ENCODE measurements around the gene SH3BP4. TPM values are rescaled to one million over a fixed set of nuclear protein-coding genes. Genes with fewer than 3 reads are reported as not detected.

The SH3BP4 gene
- total and polyA plus RNA-seq, 2 donors (not counting 1 experiment from before 2014, with no cell fraction given) = 1.00 to 1.3 TPM

DNA sequence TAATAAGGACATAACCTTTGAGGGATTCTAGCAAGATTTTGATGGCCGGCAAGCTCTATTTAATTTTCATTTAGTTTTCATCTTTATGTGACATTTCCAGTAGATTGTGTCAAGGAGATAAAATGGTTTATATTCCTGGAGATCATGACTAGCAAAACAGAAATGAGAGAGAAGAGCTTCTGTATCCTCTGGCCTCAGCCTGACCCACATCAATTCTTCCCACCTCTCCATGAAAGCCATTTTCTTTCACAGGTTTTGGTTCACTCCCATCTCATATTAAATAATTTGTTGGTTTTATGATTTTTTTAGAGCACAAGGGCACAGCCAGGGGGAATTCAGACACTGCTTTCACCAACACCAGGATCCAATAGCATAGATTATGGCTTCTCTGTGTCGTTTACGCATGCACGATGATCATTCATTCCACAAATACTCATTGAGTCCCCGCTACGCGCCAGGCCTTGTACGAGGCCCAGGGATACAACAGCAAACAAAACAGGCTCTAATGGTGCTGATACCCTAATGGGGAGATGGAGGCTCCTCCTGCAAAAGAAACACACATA lies 85.9 kb downstream of the SH3BP4 start:
- no peak for DNase-seq
- no peak for ATAC-seq (ENCODE audit: low read depth)
- no peaks in the 10 kb centered on the region for H3K27me3 Mint-ChIP-seq
- no peaks in the 10 kb centered on the region for H3K4me1 Mint-ChIP-seq
- Histone ChIP-seq H3K4me3 (ENCODE audit: control extremely low read depth in 1 of 5, extremely low read depth in 1 of 5, insufficient read depth in 1 of 5, low read depth in 2 of 5, low read length in 4 of 5) (no peak overlapping the region), H3K9ac (ENCODE audit: low read length) (no peak overlapping the region), H4K20me1 (ENCODE audit: control insufficient read depth, insufficient read depth, low read length, poor library complexity, severe bottlenecking) (no peaks in the 10 kb centered on the region), H3K9me3 (ENCODE audit: control extremely low read depth in 1 of 3, control insufficient read depth in 2 of 3, insufficient read depth in 1 of 3, low read length in 2 of 3) (peaks cover 0 to 11% (median 0%) of the 10 kb centered on the region in 3 donors), H3K36me3 (replicated peaks in 1 of 2; ENCODE audit: control extremely low read depth in 1 of 2, control insufficient read depth in 1 of 2, extremely low read depth in 1 of 2, insufficient read depth in 2 of 2, low read length in 1 of 2) (no peaks in the 10 kb centered on the region), H3K27me3 (replicated peaks in 1 of 4; ENCODE audit: control extremely low read depth in 1 of 4, control insufficient read depth in 3 of 4, insufficient read depth in 4 of 4, low read length in 3 of 4) (no peaks in the 10 kb centered on the region), H3K4me1 (ENCODE audit: control insufficient read depth in 2 of 2, insufficient read depth in 2 of 2, low read length in 2 of 2) (no peaks in the 10 kb centered on the region), H2AFZ (ENCODE audit: insufficient read depth, low read depth, low read length, poor library complexity, severe bottlenecking) (no peak overlapping the region), H3K4me2 (replicated peaks; ENCODE audit: low read depth, low read length, poor library complexity, severe bottlenecking) (no peak overlapping the region), H3K27ac (ENCODE audit: low read length in 2 of 2) (no peak overlapping the region), H3K79me2 (ENCODE audit: control insufficient read depth, insufficient read depth, low read length) (no peaks in the 10 kb centered on the region)
- H3K9me3 Mint-ChIP-seq (ENCODE audit: insufficient read depth) = no peaks in the 10 kb centered on the region
- TF ChIP-seq CTCF (IDR thresholded peaks at IDR 0.05) (no peak), EZH2 (IDR thresholded peaks at IDR 0.05; ENCODE audit: borderline replicate concordance, insufficient read depth, low read depth, low read length, poor library complexity, severe bottlenecking) (no peak)
- 100% methylated on average over 3 of the region's 8 CpGs for WGBS (ENCODE audit: insufficient coverage)
- H3K27ac Mint-ChIP-seq = no peak overlapping the region
- ChIA-PET CTCF (no interaction called here), POLR2A (no interaction called here)
- intact Hi-C loops (cut with micrococcal nuclease) = no loop called here
- no peak overlapping the region for H3K4me3 Mint-ChIP-seq

- Histone ChIP-seq H3K9ac (ENCODE audit: low read length) (no peak overlapping the region), H3K4me1 (ENCODE audit: control insufficient read depth in 2 of 2, insufficient read depth in 2 of 2, low read length in 2 of 2) (peaks cover 29 to 32% of the 10 kb centered on the region in 2 donors), H4K20me1 (ENCODE audit: control insufficient read depth, insufficient read depth, low read length, poor library complexity, severe bottlenecking) (no peaks in the 10 kb centered on the region), H3K27ac (ENCODE audit: low read length in 2 of 2) (no peak overlapping the region), H3K36me3 (replicated peaks in 1 of 2; ENCODE audit: control extremely low read depth in 1 of 2, control insufficient read depth in 1 of 2, extremely low read depth in 1 of 2, insufficient read depth in 2 of 2, low read length in 1 of 2) (no peaks in the 10 kb centered on the region), H3K27me3 (replicated peaks in 1 of 4; ENCODE audit: control extremely low read depth in 1 of 4, control insufficient read depth in 3 of 4, insufficient read depth in 4 of 4, low read length in 3 of 4) (no peaks in the 10 kb centered on the region), H3K4me3 (ENCODE audit: control extremely low read depth in 1 of 5, extremely low read depth in 1 of 5, insufficient read depth in 1 of 5, low read depth in 2 of 5, low read length in 4 of 5) (no peak overlapping the region), H3K79me2 (ENCODE audit: control insufficient read depth, insufficient read depth, low read length) (no peaks in the 10 kb centered on the region), H3K4me2 (replicated peaks; ENCODE audit: low read depth, low read length, poor library complexity, severe bottlenecking) (no peak overlapping the region), H3K9me3 (ENCODE audit: control extremely low read depth in 1 of 3, control insufficient read depth in 2 of 3, insufficient read depth in 1 of 3, low read length in 2 of 3) (peaks cover 0 to 20% (median 0%) of the 10 kb centered on the region in 3 donors), H2AFZ (ENCODE audit: insufficient read depth, low read depth, low read length, poor library complexity, severe bottlenecking) (no peak overlapping the region)
- intact Hi-C loops (cut with micrococcal nuclease) = loop anchor here (10.0 kb wide), 2 partner anchors 87 to 1177 kb away; partner anchors contain the start of genes MSL3B and SH3BP4
- Mint-ChIP-seq H3K4me1 (peaks cover 30% of the 10 kb centered on the region), H3K27me3 (no peaks in the 10 kb centered on the region), H3K9me3 (ENCODE audit: insufficient read depth) (no peaks in the 10 kb centered on the region), H3K4me3 (no peak overlapping the region), H3K27ac (no peak overlapping the region)
- WGBS (ENCODE audit: insufficient coverage) = 93% methylated on average over 31 of the region's 31 CpGs
- no peak for DNase-seq
- no peak for ATAC-seq (ENCODE audit: low read depth)
- ChIA-PET POLR2A (no interaction called here), CTCF (no interaction called here)
- TF ChIP-seq EZH2 (IDR thresholded peaks at IDR 0.05; ENCODE audit: borderline replicate concordance, insufficient read depth, low read depth, low read length, poor library complexity, severe bottlenecking) (no peak), CTCF (IDR thresholded peaks at IDR 0.05) (no peak)
Observed at GRCh38 chr2:235041221-235041917, 89.6 kb downstream of the SH3BP4 start.
